Measurements from ENCODE around the gene NAXE.

Gene NAXE

DNA sequence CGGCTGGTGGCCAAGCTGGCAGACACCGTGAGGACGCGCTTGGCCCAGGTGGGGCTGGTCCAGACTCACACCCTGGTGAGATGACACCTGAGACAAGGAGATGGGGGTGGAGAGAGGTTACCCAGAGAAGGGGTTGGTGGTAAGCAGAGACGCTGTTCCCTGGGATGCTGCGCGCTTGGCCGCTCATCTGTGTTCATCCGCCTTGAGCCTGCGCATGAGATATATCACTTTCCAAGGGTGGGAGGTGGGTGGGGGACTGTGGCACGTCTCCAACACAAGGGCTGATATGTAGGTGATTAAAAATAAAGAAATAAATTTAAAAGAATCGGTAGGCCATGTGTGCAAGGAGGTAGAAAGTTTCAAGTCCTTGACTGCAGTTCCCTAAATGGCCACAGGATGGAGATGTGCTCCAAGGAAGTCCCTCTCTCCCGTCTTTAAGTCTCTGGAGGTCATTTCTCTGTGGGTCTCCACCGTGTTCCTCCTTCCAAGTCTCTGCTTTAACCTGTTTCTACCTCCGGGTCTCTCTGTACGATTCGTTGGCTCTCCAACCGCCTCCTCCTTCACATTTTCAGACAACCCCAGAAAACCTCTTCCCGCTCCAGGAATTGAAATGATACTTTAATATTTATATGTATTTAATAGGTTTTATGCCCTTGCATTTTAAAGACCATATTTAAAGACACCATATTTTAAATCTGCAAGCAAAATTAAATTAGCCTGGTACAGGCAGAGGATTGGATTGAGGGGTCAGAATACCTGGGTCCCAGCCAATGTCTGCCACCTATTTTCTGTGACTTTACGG is 7.6 kb upstream of the NAXE start:
- no peaks in the 10 kb centered on the region for H3K79me1 ChIP-seq (ENCODE audit: low read depth, low read length)
- no peak overlapping the region for H3K23ac ChIP-seq (ENCODE audit: low read depth, low read length, poor library complexity)
- peak overlapping the region; percentile 44 for H3K4ac ChIP-seq (ENCODE audit: low read length)
- H3K4me2 ChIP-seq (ENCODE audit: insufficient read depth, low read length, poor library complexity, severe bottlenecking): no peak overlapping the region
- no peak overlapping the region for H4K91ac ChIP-seq (ENCODE audit: low read depth, low read length, poor library complexity)
- H3K9ac ChIP-seq (ENCODE audit: low read depth, low read length, poor library complexity): peak overlapping the region; percentile 64
- H3K14ac ChIP-seq (ENCODE audit: low read length): no peak overlapping the region
- H2BK15ac ChIP-seq (ENCODE audit: low read length): no peak overlapping the region
- H3K4me3 ChIP-seq (ENCODE audit: low read length in 2 of 2): no peak overlapping the region
- H3K27me3 ChIP-seq (ENCODE audit: control insufficient read depth in 3 of 3, insufficient read depth in 3 of 3, low read depth in 1 of 3, low read length in 3 of 3): peaks cover 0 to 64% (median 2%) of the 10 kb centered on the region in 3 experiments
- no peak overlapping the region for H2BK120ac ChIP-seq (ENCODE audit: low read depth, low read length)
- peak overlapping the region; percentile 42 for H2BK12ac ChIP-seq (ENCODE audit: low read length)
- H3K4me1 ChIP-seq (ENCODE audit: control insufficient read depth in 2 of 2, insufficient read depth in 1 of 2, low read depth in 1 of 2, low read length in 2 of 2): peaks cover 0 to 1% of the 10 kb centered on the region in 2 donors
- peak overlapping the region; percentile 53 for H2AK5ac ChIP-seq (ENCODE audit: low read depth, low read length)
- peak overlapping the region; percentile 87 for H4K8ac ChIP-seq (ENCODE audit: low read depth, low read length)
- peak overlapping the region; percentile 69 for H2AFZ ChIP-seq (ENCODE audit: low read length)
- peak; percentile 78 for DNase-seq (ENCODE audit: low spot score)
- no peaks in the 10 kb centered on the region for H3K36me3 ChIP-seq (replicated peaks in 1 of 2; ENCODE audit: control insufficient read depth in 2 of 2, insufficient read depth in 2 of 2, low read length in 2 of 2)
- no peaks in the 10 kb centered on the region for H3K9me3 ChIP-seq (replicated peaks in 1 of 2; ENCODE audit: control insufficient read depth in 2 of 2, insufficient read depth in 1 of 2, low read depth in 1 of 2, low read length in 2 of 2)
- no CpG with 5 or more reads among the region's 20 CpGs for WGBS, 2 donors (ENCODE audit: extremely low coverage in 2 of 2, insufficient read length in 2 of 2, insufficient replicate concordance in 1 of 2)
- H3K18ac ChIP-seq (ENCODE audit: low read length): peak overlapping the region; percentile 72
- H2BK5ac ChIP-seq (ENCODE audit: low read length): no peak overlapping the region
- no peak overlapping the region for H3K27ac ChIP-seq (replicated peaks; ENCODE audit: low read length)

DNA sequence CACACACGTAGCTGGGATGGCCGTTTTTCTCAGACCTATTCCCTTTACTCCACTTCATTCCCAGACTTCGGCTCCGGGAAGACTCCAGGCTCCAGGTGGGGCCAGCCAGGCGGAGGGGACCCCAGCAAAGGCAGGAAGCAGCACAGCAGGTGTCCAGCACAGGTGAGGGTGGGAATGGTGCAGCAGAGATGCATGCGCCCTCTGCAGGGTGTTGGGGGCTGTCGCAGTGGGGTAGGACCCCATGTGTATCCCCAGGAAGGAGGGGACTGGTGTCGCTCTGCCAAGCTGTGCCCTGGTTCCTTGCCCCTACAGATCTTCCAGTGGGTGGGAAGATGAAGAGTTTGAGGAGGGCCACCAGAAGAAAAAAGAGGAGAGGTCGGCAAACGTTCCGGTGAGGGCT is 6.8 kb upstream of the NAXE start:
- no peaks in the 10 kb centered on the region for H3K9me3 ChIP-seq (replicated peaks in 1 of 2; ENCODE audit: control insufficient read depth in 2 of 2, insufficient read depth in 1 of 2, low read depth in 1 of 2, low read length in 2 of 2)
- H3K4me3 ChIP-seq (ENCODE audit: low read length in 2 of 2): no peak overlapping the region
- DNase-seq (ENCODE audit: low spot score): no peak
- no peak overlapping the region for H3K23ac ChIP-seq (ENCODE audit: low read depth, low read length, poor library complexity)
- peak overlapping the region; percentile 65 for H2AK5ac ChIP-seq (ENCODE audit: low read depth, low read length)
- no peak overlapping the region for H4K8ac ChIP-seq (ENCODE audit: low read depth, low read length)
- H2BK15ac ChIP-seq (ENCODE audit: low read length): peak overlapping the region; percentile 67
- no peak overlapping the region for H2AFZ ChIP-seq (ENCODE audit: low read length)
- no peak overlapping the region for H3K9ac ChIP-seq (ENCODE audit: low read depth, low read length, poor library complexity)
- H2BK12ac ChIP-seq (ENCODE audit: low read length): no peak overlapping the region
- H3K27ac ChIP-seq (replicated peaks; ENCODE audit: low read length): no peak overlapping the region
- no peak overlapping the region for H3K18ac ChIP-seq (ENCODE audit: low read length)
- H3K27me3 ChIP-seq (ENCODE audit: control insufficient read depth in 3 of 3, insufficient read depth in 3 of 3, low read depth in 1 of 3, low read length in 3 of 3): peaks cover 0 to 59% (median 2%) of the 10 kb centered on the region in 3 experiments
- peaks cover 0 to 1% of the 10 kb centered on the region in 2 donors for H3K4me1 ChIP-seq (ENCODE audit: control insufficient read depth in 2 of 2, insufficient read depth in 1 of 2, low read depth in 1 of 2, low read length in 2 of 2)
- no peaks in the 10 kb centered on the region for H3K36me3 ChIP-seq (replicated peaks in 1 of 2; ENCODE audit: control insufficient read depth in 2 of 2, insufficient read depth in 2 of 2, low read length in 2 of 2)
- no peak overlapping the region for H4K91ac ChIP-seq (ENCODE audit: low read depth, low read length, poor library complexity)
- no peaks in the 10 kb centered on the region for H3K79me1 ChIP-seq (ENCODE audit: low read depth, low read length)
- H2BK120ac ChIP-seq (ENCODE audit: low read depth, low read length): no peak overlapping the region
- H3K4me2 ChIP-seq (ENCODE audit: insufficient read depth, low read length, poor library complexity, severe bottlenecking): no peak overlapping the region
- H3K14ac ChIP-seq (ENCODE audit: low read length): no peak overlapping the region
- no peak overlapping the region for H2BK5ac ChIP-seq (ENCODE audit: low read length)
- no CpG with 5 or more reads among the region's 11 CpGs for WGBS, 2 donors (ENCODE audit: extremely low coverage in 2 of 2, insufficient read length in 2 of 2, insufficient replicate concordance in 1 of 2)
- no peak overlapping the region for H3K4ac ChIP-seq (ENCODE audit: low read length)

DNA sequence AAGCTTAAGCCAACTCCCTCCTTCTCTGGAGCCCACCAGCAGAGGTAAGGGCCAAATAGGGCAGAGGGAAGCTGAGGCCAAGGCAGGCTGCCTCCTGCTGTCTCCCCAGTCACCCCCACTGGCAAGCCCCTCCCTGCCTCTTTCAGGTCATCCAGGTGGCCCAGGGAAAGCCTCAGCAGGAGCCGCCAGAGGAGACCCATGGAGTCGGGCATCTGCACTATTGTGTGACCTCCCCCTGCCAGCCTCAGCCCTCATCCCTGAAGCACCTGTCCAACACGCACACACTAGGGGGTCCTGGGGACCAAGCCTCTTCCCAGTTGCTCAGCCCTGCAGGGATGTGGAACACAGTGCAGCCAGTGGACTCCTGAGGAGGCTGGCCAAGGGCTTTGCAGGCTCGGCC is 5.3 kb upstream of the NAXE start:
- Histone ChIP-seq H2BK15ac (ENCODE audit: low read length) (no peak overlapping the region), H3K36me3 (replicated peaks in 1 of 2; ENCODE audit: control insufficient read depth in 2 of 2, insufficient read depth in 2 of 2, low read length in 2 of 2) (no peaks in the 10 kb centered on the region), H3K4me1 (ENCODE audit: control insufficient read depth in 2 of 2, insufficient read depth in 1 of 2, low read depth in 1 of 2, low read length in 2 of 2) (peaks cover 0 to 1% of the 10 kb centered on the region in 2 donors), H3K79me1 (ENCODE audit: low read depth, low read length) (no peaks in the 10 kb centered on the region), H2BK5ac (ENCODE audit: low read length) (no peak overlapping the region), H3K23ac (ENCODE audit: low read depth, low read length, poor library complexity) (no peak overlapping the region), H3K4ac (ENCODE audit: low read length) (no peak overlapping the region), H4K91ac (ENCODE audit: low read depth, low read length, poor library complexity) (no peak overlapping the region), H2BK120ac (ENCODE audit: low read depth, low read length) (no peak overlapping the region), H3K27ac (replicated peaks; ENCODE audit: low read length) (no peak overlapping the region), H2BK12ac (ENCODE audit: low read length) (no peak overlapping the region), H3K14ac (ENCODE audit: low read length) (no peak overlapping the region), H4K8ac (ENCODE audit: low read depth, low read length) (no peak overlapping the region), H3K9me3 (replicated peaks in 1 of 2; ENCODE audit: control insufficient read depth in 2 of 2, insufficient read depth in 1 of 2, low read depth in 1 of 2, low read length in 2 of 2) (no peaks in the 10 kb centered on the region), H3K4me3 (ENCODE audit: low read length in 2 of 2) (no peak overlapping the region), H3K4me2 (ENCODE audit: insufficient read depth, low read length, poor library complexity, severe bottlenecking) (no peak overlapping the region), H2AFZ (ENCODE audit: low read length) (no peak overlapping the region), H3K18ac (ENCODE audit: low read length) (no peak overlapping the region), H3K9ac (ENCODE audit: low read depth, low read length, poor library complexity) (no peak overlapping the region), H3K27me3 (ENCODE audit: control insufficient read depth in 3 of 3, insufficient read depth in 3 of 3, low read depth in 1 of 3, low read length in 3 of 3) (peaks cover 0 to 48% (median 2%) of the 10 kb centered on the region in 3 experiments), H2AK5ac (ENCODE audit: low read depth, low read length) (no peak overlapping the region)
- no peak for DNase-seq (ENCODE audit: low spot score)
- no CpG with 5 or more reads among the region's 4 CpGs for WGBS, 2 donors (ENCODE audit: extremely low coverage in 2 of 2, insufficient read length in 2 of 2, insufficient replicate concordance in 1 of 2)

DNA sequence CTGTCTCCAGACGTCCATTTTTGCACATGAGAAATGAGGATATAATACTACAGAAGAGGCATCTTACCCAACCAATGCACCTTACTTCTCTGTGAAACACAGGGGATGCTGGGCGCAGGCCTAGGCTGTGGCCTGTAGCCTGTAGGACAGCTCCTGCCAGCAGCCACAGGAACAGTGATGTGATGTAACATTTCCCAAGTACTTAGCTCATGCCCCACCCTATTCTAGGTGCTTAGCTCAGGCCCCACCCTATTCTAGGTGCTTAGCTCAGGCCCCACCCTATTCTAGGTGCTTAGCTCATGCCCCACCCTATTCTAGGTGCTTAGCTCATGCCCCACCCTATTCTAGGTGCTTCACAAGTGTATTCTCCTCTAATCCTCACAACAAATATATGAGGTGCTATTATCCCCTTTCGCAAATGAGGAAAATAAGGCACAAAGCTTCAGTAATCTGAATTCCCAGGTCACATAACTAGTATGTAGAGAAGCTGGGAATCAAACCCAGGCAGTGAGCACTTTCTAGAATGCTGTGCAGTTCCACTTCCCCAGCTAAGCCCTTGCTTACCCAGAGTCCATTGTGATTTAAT is 4.6 kb upstream of the NAXE start:
- no peak overlapping the region for H4K91ac ChIP-seq (ENCODE audit: low read depth, low read length, poor library complexity)
- peaks cover 1% of the 10 kb centered on the region for H3K79me1 ChIP-seq (ENCODE audit: low read depth, low read length)
- H3K4me1 ChIP-seq (ENCODE audit: control insufficient read depth in 2 of 2, insufficient read depth in 1 of 2, low read depth in 1 of 2, low read length in 2 of 2): peaks cover 0 to 1% of the 10 kb centered on the region in 2 donors
- no peak overlapping the region for H2BK12ac ChIP-seq (ENCODE audit: low read length)
- no peak overlapping the region for H3K9ac ChIP-seq (ENCODE audit: low read depth, low read length, poor library complexity)
- H3K4me2 ChIP-seq (ENCODE audit: insufficient read depth, low read length, poor library complexity, severe bottlenecking): no peak overlapping the region
- no peak overlapping the region for H2BK5ac ChIP-seq (ENCODE audit: low read length)
- H3K18ac ChIP-seq (ENCODE audit: low read length): no peak overlapping the region
- H3K36me3 ChIP-seq (replicated peaks in 1 of 2; ENCODE audit: control insufficient read depth in 2 of 2, insufficient read depth in 2 of 2, low read length in 2 of 2): no peaks in the 10 kb centered on the region
- no peak overlapping the region for H3K23ac ChIP-seq (ENCODE audit: low read depth, low read length, poor library complexity)
- H2AFZ ChIP-seq (ENCODE audit: low read length): no peak overlapping the region
- no peak overlapping the region for H2AK5ac ChIP-seq (ENCODE audit: low read depth, low read length)
- peaks cover 0 to 42% (median 2%) of the 10 kb centered on the region in 3 experiments for H3K27me3 ChIP-seq (ENCODE audit: control insufficient read depth in 3 of 3, insufficient read depth in 3 of 3, low read depth in 1 of 3, low read length in 3 of 3)
- H4K8ac ChIP-seq (ENCODE audit: low read depth, low read length): no peak overlapping the region
- no peak overlapping the region for H3K4ac ChIP-seq (ENCODE audit: low read length)
- H2BK120ac ChIP-seq (ENCODE audit: low read depth, low read length): no peak overlapping the region
- H3K27ac ChIP-seq (replicated peaks; ENCODE audit: low read length): no peak overlapping the region
- H3K4me3 ChIP-seq (ENCODE audit: low read length in 2 of 2): no peak overlapping the region
- no peak overlapping the region for H3K14ac ChIP-seq (ENCODE audit: low read length)
- WGBS, 2 donors (ENCODE audit: extremely low coverage in 2 of 2, insufficient read length in 2 of 2, insufficient replicate concordance in 1 of 2): no CpG with 5 or more reads among the region's 3 CpGs
- no peaks in the 10 kb centered on the region for H3K9me3 ChIP-seq (replicated peaks in 1 of 2; ENCODE audit: control insufficient read depth in 2 of 2, insufficient read depth in 1 of 2, low read depth in 1 of 2, low read length in 2 of 2)
- H2BK15ac ChIP-seq (ENCODE audit: low read length): no peak overlapping the region
- no peak for DNase-seq (ENCODE audit: low spot score)

Data from neuronal stem cell (in vitro differentiated cells).